ENCODE measurements around the gene ALDH5A1. TPM values are rescaled to one million over a fixed set of nuclear protein-coding genes. Genes with fewer than 3 reads are reported as not detected.

ALDH5A1 gene
- total RNA-seq, 1 donor from 2014 or later = 14.2 TPM

DNA sequence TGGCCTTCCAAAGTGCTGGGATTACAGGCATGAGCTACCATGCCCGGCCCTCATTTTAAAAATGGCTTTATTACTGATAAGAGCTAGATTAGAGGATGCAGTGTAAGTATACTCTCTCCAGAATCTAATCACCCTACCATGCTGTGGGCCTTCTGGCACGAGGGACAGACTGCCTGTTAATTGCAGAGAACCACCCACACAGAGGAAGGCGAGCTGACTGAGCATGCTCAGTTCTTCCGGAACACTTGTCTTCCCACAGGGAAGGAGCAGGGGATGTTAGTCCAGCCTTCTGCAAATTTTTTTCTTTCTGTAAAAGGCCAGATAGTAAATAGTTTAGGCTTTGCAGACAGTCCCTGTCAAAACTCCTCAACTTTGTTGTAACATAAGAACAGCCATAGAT lies 48.9 kb downstream of the ALDH5A1 start:
- Histone ChIP-seq H3K36me3 (no peaks in the 10 kb centered on the region), H3K9me3 (no peaks in the 10 kb centered on the region), H3K4me3 (no peak overlapping the region), H3K4me1 (no peaks in the 10 kb centered on the region), H3K27ac (no peak overlapping the region), H3K27me3 (no peaks in the 10 kb centered on the region)
- DNase-seq (ENCODE audit: extremely low spot score in 2 of 2) = no peak
- intact Hi-C loops (cut with DNase I) = no loop called here
- TF ChIP-seq CTCF (IDR thresholded peaks at IDR 0.05) = no peak

GRCh38 chr6:24545183-24545582 lies 50.4 kb downstream of the ALDH5A1 start:
- intact Hi-C loops (cut with DNase I) = no loop called here

DNA sequence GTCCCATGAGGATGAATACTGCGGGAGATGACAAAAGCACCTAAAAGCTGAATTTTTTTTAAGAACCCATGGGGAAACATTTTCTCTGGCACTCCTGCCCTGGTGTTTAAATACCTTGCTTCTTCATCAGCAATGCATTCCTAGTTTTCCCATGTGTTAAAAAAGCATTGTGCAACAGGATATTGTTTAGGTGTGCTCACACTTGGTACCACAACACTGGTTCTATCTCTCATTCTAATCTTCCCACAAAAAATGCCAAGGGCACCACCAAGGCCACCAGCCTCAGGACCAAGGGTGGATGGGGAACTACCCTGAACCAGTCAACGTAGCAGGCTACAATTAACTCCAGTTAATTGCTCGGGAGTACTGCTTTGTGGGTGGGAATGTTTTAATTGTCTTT lies 50.9 kb downstream of the ALDH5A1 start:
- Histone ChIP-seq H3K27ac (no peak overlapping the region), H3K4me3 (no peak overlapping the region), H3K4me1 (no peaks in the 10 kb centered on the region), H3K27me3 (no peaks in the 10 kb centered on the region), H3K36me3 (no peaks in the 10 kb centered on the region), H3K9me3 (no peaks in the 10 kb centered on the region)
- intact Hi-C loops (cut with DNase I) = no loop called here
- TF ChIP-seq POLR2AphosphoS5 (IDR thresholded peaks at IDR 0.05; ENCODE audit: insufficient read depth in 1 of 2, low read depth in 1 of 2) = no peak
- TF ChIP-seq CTCF (IDR thresholded peaks at IDR 0.05) = no peak
- no peak for TF ChIP-seq POLR2A (IDR thresholded peaks at IDR 0.05)
- DNase-seq (ENCODE audit: extremely low spot score in 2 of 2) = no peak

More at GRCh38 chr6:24545183-24545582, 50.4 kb downstream of the ALDH5A1 start:
- no peak overlapping the region for H3K4me3 ChIP-seq
- H3K36me3 ChIP-seq = no peaks in the 10 kb centered on the region
- no peaks in the 10 kb centered on the region for H3K9me3 ChIP-seq
- H3K27me3 ChIP-seq = no peaks in the 10 kb centered on the region
- no peak for DNase-seq (ENCODE audit: extremely low spot score in 2 of 2)
- no peak overlapping the region for H3K27ac ChIP-seq
- TF ChIP-seq POLR2A (IDR thresholded peaks at IDR 0.05) = no peak
- TF ChIP-seq CTCF (IDR thresholded peaks at IDR 0.05) = no peak
- no peak for TF ChIP-seq POLR2AphosphoS5 (IDR thresholded peaks at IDR 0.05; ENCODE audit: insufficient read depth in 1 of 2, low read depth in 1 of 2)
- no peaks in the 10 kb centered on the region for H3K4me1 ChIP-seq

DNA sequence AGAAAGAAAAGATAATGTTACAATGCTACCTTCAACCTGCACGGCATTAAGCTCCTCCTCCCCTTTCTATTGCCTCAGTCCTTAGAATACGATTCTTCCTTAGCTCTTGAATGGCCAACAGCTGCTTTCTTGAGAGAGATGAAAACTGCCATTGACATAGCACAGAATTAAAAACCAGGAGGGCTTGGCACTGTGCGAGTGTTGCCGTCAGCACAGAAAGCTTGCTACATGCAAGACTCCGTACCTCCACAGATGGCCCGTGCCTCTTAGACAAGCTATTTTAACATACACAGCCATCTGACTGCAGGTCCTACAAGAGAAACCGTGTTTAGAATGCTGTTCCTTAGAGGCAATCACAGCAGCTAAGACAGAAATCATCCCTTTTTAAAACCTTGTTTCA lies 51.7 kb downstream of the ALDH5A1 start:
- no peak for DNase-seq (ENCODE audit: extremely low spot score in 2 of 2)
- Histone ChIP-seq H3K27ac (no peak overlapping the region), H3K9me3 (no peaks in the 10 kb centered on the region), H3K36me3 (no peaks in the 10 kb centered on the region), H3K27me3 (no peaks in the 10 kb centered on the region), H3K4me3 (no peak overlapping the region), H3K4me1 (no peaks in the 10 kb centered on the region)
- intact Hi-C loops (cut with DNase I) = no loop called here
- TF ChIP-seq POLR2A (IDR thresholded peaks at IDR 0.05) (no peak), POLR2AphosphoS5 (IDR thresholded peaks at IDR 0.05; ENCODE audit: insufficient read depth in 1 of 2, low read depth in 1 of 2) (no peak), CTCF (IDR thresholded peaks at IDR 0.05) (no peak)

GRCh38 chr6:24547243-24547642 lies 52.5 kb downstream of the ALDH5A1 start:
- Histone ChIP-seq H3K4me1 (no peaks in the 10 kb centered on the region), H3K4me3 (no peak overlapping the region), H3K27ac (no peak overlapping the region), H3K27me3 (no peaks in the 10 kb centered on the region), H3K36me3 (no peaks in the 10 kb centered on the region), H3K9me3 (no peaks in the 10 kb centered on the region)
- intact Hi-C loops (cut with DNase I) = no loop called here
- TF ChIP-seq CTCF (IDR thresholded peaks at IDR 0.05) (no peak), POLR2A (IDR thresholded peaks at IDR 0.05) (no peak), POLR2AphosphoS5 (IDR thresholded peaks at IDR 0.05; ENCODE audit: insufficient read depth in 1 of 2, low read depth in 1 of 2) (no peak)
- no peak for DNase-seq (ENCODE audit: extremely low spot score in 2 of 2)
